Panc1 (cell line): ENCODE results near the gene LENG8. TPM values are rescaled to one million over a fixed set of nuclear protein-coding genes. Genes with fewer than 3 reads are reported as not detected.

Experiments used
- ATAC-seq: fragments of 200-7000 bp; cut with Tn5 transposase; 2 replicates; pipeline ENCODE4 v1.9.1; 2020; ENCODE audit warnings: mild to moderate bottlenecking, moderate library complexity
- BruUV-seq: library from RNA; stranded (reverse); fragments of 400-500 nt; replicated peaks from 2 replicates; lab custom pipeline; 2021; lab: Mats Ljungman, UMichigan
- CTCF ChIA-PET: fragments of 300-600 bp; sonication (Branson Sonifier 250); formaldehyde crosslinking; loops from one replicate; lab custom pipeline; 2022; ENCODE audit warnings: antibody characterized with exemption; lab: Charles Lee
- POLR2A ChIA-PET: fragments of 300-600 bp; sonication (Branson Sonifier 250); formaldehyde crosslinking; loops from one replicate; lab custom pipeline; 2022; ENCODE audit warnings: antibody characterized with exemption; lab: Charles Lee
- DNase-seq: peaks from one replicate; pipeline ENCODE4 v3.0.0-alpha.2; 2010; ENCODE audit warnings: low read depth, low spot score
- H3K27ac ChIP-seq: 2 replicates; pipeline ENCODE4 v1.5.1; 2011; ENCODE audit warnings: mild to moderate bottlenecking, low read length, inconsistent platforms
- H3K27me3 ChIP-seq: fragments of 200-500 bp; sonication (Bioruptor generic); 2 replicates; pipeline ENCODE4 v1.6.0; 2014; ENCODE audit warnings: low read length, inconsistent platforms; ENCODE audit not compliant: control insufficient read depth, insufficient read depth
- H3K36me3 ChIP-seq: fragments of 200-500 bp; sonication (Bioruptor generic); 2 replicates; pipeline ENCODE4 v1.5.1; 2014; ENCODE audit warnings: inconsistent platforms, mild to moderate bottlenecking, low read length, moderate library complexity; ENCODE audit not compliant: control insufficient read depth, insufficient read depth
- H3K4me1 ChIP-seq: 2 replicates; pipeline ENCODE4 v1.5.1; 2011; ENCODE audit warnings: inconsistent platforms, mild to moderate bottlenecking, low read length, moderate library complexity; ENCODE audit not compliant: control insufficient read depth, insufficient read depth
- H3K4me3 ChIP-seq, 2 experiments: 2 replicates each; pipeline ENCODE4 v1.5.1; 2011 to 2012; ENCODE audit warnings: low read depth in 2 of 2, low read length in 2 of 2, mild to moderate bottlenecking in 2 of 2, inconsistent platforms in 1 of 2, moderate library complexity in 1 of 2
- H3K9me3 ChIP-seq: fragments of 200-500 bp; sonication (Bioruptor generic); 2 replicates; pipeline ENCODE4 v1.5.1; 2014; ENCODE audit warnings: low read depth, mild to moderate bottlenecking, inconsistent platforms, low read length, moderate library complexity; ENCODE audit not compliant: control insufficient read depth, insufficient read depth
- POLR2AphosphoS5 ChIP-seq: IDR thresholded peaks from 2 replicates; pipeline ENCODE4 v1.6.1; 2012; ENCODE audit warnings: mild to moderate bottlenecking, low read depth, low read length, moderate library complexity
- REST ChIP-seq, 2 experiments: IDR thresholded peaks; 2 replicates each; pipeline ENCODE4 v1.6.1; 2011 to 2012; ENCODE audit warnings: low read depth in 2 of 2, control low read depth in 1 of 2, low read length in 1 of 2, mild to moderate bottlenecking in 1 of 2, moderate library complexity in 1 of 2; ENCODE audit not compliant: insufficient read depth in 1 of 2
- SIN3A ChIP-seq: IDR thresholded peaks from 2 replicates; pipeline ENCODE4 v1.6.1; 2012; ENCODE audit warnings: low read depth, mild to moderate bottlenecking, low read length, moderate library complexity, borderline replicate concordance; ENCODE audit not compliant: insufficient read depth
- TCF7L2 ChIP-seq: IDR thresholded peaks from 2 replicates; pipeline ENCODE4 v1.6.1; 2011; ENCODE audit warnings: mild to moderate bottlenecking, low read depth, low read length, inconsistent platforms
- in situ Hi-C: cut with HindIII; loops from 2 replicates; pipeline ENCODE4 v1.10.0; 2016; ENCODE audit warnings: low sequenced_read_pairs, low pct_unique_long_range_greater_than_20kb
- intact Hi-C: fragments of 100-400 bp; cut with micrococcal nuclease; formaldehyde crosslinking; loops from one replicate; pipeline ENCODE4 v1.10.0; 2022; ENCODE audit not compliant: unreplicated experiment
- total RNA-seq: library from RNA; stranded (reverse); gene quantifications from one replicate; pipeline ENCODE4 v1.2.1, GENCODE V29; 2021; ENCODE audit not compliant: unreplicated experiment
- TF ChIP-seq, protein P1 (sequence below): fragments of 450-650 bp; IDR thresholded peaks from 2 replicates; pipeline ENCODE4 v1.5.1; 2017; ENCODE audit warnings: mild to moderate bottlenecking

The LENG8 gene
- total RNA-seq, 1 experiment from 2014 or later, result 268 TPM

GRCh38 chr19:54469496-54469934, 20.5 kb downstream of the LENG8 start:
- no peak for DNase-seq
- H3K9me3 ChIP-seq, result no peaks in the 10 kb centered on the region
- peaks cover 15% of the 10 kb centered on the region for H3K4me1 ChIP-seq
- no TSS peak for BruUV-seq
- no peaks in the 10 kb centered on the region for H3K36me3 ChIP-seq
- H3K27ac ChIP-seq, result no peak overlapping the region
- TF ChIP-seq REST (IDR thresholded peaks at IDR 0.05; ENCODE audit: insufficient read depth in 1 of 2, low read depth in 2 of 2, low read length in 1 of 2) (no peak), SIN3A (no peak), TCF7L2 (no peak), POLR2AphosphoS5 (no peak)
- TF ChIP-seq, protein P1, sequence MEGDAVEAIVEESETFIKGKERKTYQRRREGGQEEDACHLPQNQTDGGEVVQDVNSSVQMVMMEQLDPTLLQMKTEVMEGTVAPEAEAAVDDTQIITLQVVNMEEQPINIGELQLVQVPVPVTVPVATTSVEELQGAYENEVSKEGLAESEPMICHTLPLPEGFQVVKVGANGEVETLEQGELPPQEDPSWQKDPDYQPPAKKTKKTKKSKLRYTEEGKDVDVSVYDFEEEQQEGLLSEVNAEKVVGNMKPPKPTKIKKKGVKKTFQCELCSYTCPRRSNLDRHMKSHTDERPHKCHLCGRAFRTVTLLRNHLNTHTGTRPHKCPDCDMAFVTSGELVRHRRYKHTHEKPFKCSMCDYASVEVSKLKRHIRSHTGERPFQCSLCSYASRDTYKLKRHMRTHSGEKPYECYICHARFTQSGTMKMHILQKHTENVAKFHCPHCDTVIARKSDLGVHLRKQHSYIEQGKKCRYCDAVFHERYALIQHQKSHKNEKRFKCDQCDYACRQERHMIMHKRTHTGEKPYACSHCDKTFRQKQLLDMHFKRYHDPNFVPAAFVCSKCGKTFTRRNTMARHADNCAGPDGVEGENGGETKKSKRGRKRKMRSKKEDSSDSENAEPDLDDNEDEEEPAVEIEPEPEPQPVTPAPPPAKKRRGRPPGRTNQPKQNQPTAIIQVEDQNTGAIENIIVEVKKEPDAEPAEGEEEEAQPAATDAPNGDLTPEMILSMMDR, result no peak
- intact Hi-C loops, result no loop called here
- H3K4me3 ChIP-seq, result no peak overlapping the region
- H3K27me3 ChIP-seq, result no peaks in the 10 kb centered on the region
- ChIA-PET POLR2A (no interaction called here), CTCF (no interaction called here)
- ATAC-seq, result no peak
- in situ Hi-C loops, result no loop called here

DNA sequence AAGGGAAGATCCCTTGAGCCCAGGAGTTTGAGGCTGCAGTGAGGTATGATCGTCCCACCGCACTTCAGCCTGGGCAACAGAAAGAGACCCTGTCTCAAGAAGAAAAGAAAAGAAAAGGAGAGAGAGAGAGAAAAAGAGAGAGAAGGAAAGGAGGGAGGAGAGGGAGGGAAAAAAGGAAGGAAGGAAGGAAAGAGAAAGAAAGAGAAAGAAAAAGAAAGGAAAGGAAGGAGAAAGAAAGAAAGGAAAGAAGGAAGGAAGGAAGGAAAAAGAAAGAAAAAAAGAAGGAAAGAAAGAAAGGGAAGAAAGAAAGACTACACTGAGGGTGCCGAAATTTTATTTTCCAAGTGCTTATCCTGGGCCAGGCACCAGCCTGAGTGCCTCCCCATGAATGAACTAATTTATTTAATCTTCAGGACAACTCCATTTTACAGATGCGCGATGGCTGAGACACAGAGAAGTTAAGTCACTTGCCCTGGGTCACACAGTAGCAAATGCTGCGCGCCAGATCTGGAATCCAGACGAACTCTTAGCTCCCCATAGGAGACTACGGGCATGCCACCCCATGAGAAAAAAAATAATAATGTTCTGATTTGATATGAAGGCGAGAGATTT, 21.4 kb downstream of the LENG8 start:
- ATAC-seq (no peak; the same call in 1 of the 2 replicates), DNase-seq (no peak)
- no TSS peak for BruUV-seq
- in situ Hi-C loops (no loop called here), intact Hi-C loops (no loop called here)
- POLR2A ChIA-PET, result interaction anchor here (0.6 kb wide), 1 partner anchor 9 kb away, joined by 6 read pairs; no protein-coding TSS in a partner anchor
- Histone ChIP-seq H3K36me3 (no peaks in the 10 kb centered on the region), H3K27ac (peak overlapping the region; percentile 48; the same call in 1 of the 2 replicates), H3K9me3 (no peaks in the 10 kb centered on the region), H3K4me3 (peak overlapping the region in 1 of 2 experiments; percentile 59; a peak in 2 of 4 replicates), H3K4me1 (peaks cover 15% of the 10 kb centered on the region), H3K27me3 (no peaks in the 10 kb centered on the region)
- TF ChIP-seq SIN3A, result no peak
- TF ChIP-seq, protein P1, result no peak
- TF ChIP-seq POLR2AphosphoS5, result no peak
- TF ChIP-seq TCF7L2, result no peak
- no peak for TF ChIP-seq REST (IDR thresholded peaks at IDR 0.05; ENCODE audit: insufficient read depth in 1 of 2, low read depth in 2 of 2, low read length in 1 of 2)
- CTCF ChIA-PET, result no interaction called here
